GM12874 (cell line): ENCODE results near the gene TRIM65.

Source experiments
- TF ChIP-seq, protein P1 (sequence below): IDR thresholded peaks from 2 replicates; pipeline ENCODE4 v1.5.1; 2011; ENCODE audit warnings: low read depth, mild to moderate bottlenecking, control low read depth, low read length, moderate library complexity; ENCODE audit not compliant: insufficient read depth

The TRIM65 gene

GRCh38 chr17:75894049-75894733 is 2.6 kb downstream of the TRIM65 start:
- TF ChIP-seq, protein P1, sequence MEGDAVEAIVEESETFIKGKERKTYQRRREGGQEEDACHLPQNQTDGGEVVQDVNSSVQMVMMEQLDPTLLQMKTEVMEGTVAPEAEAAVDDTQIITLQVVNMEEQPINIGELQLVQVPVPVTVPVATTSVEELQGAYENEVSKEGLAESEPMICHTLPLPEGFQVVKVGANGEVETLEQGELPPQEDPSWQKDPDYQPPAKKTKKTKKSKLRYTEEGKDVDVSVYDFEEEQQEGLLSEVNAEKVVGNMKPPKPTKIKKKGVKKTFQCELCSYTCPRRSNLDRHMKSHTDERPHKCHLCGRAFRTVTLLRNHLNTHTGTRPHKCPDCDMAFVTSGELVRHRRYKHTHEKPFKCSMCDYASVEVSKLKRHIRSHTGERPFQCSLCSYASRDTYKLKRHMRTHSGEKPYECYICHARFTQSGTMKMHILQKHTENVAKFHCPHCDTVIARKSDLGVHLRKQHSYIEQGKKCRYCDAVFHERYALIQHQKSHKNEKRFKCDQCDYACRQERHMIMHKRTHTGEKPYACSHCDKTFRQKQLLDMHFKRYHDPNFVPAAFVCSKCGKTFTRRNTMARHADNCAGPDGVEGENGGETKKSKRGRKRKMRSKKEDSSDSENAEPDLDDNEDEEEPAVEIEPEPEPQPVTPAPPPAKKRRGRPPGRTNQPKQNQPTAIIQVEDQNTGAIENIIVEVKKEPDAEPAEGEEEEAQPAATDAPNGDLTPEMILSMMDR = no peak

DNA sequence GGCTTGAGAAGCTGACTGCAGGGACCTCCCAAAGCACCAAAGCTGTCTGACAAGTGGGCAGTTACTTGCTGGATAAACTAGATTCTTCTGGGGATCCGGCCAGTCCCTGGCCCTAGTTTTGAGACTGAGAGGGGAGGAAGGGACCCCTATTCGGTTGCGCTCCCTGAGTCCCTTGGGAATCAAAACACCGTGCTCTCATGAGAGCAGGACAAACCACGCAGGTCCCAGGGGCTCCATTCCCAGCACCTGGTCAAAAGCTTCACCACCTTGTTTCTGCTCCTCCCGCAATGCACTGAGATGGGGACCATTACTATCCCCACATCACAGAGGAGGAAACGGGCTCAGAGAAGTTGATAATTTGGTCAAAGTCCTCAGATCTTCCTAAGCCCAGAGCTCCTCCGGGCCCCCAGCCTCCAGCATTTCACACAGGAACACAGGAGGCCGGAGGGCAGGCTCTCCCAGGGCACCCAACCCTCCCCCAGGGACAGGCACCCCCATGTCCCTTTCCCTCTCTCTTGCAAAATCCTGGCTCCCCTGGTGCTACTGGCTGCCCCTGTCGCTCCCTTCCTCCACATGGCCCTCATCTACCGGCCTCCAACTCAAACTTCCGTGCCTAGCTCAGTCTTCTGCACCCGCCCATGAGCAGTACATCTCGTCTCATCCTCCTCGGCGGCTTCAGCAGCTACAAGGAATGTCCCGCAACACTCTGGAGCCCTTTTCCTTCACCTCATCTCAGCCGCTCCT is 3.3 kb downstream of the TRIM65 start:
- TF ChIP-seq, protein P1 = no peak

GRCh38 chr17:75892556-75893224 is 4.1 kb downstream of the TRIM65 start:
- TF ChIP-seq, protein P1 = no peak

GRCh38 chr17:75891605-75892555 is 4.9 kb downstream of the TRIM65 start:
- TF ChIP-seq, protein P1 = no peak

DNA sequence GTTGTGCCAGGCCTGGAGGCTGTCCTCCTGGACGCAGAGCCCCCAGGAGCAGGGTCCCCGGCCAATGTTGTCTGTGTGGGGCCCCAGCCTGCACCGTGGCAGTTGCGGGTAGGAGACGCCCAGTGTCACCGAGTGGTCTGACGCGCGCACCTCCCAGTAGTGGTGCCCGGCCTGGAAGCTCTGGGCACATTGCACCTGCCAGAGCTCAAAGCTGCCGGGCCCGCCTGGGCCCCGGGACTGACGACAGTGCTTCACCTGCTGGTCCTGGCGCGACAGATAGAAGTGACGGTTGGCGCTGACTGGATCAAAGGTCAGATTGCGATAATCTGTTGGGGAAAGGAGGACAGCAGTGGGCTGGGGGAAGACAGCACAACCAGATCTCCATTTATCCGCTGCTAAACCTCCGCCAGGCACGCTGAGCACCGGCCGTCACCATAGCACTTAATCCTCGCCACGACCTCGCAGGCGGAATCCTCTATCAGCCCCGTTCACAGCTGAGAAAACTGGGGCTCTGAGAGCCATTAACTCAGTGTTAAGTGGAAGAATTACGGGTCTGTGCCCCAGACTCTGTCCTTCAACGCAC is 5.6 kb downstream of the TRIM65 start:
- TF ChIP-seq, protein P1 = no peak

GRCh38 chr17:75889454-75889853 is 7.3 kb downstream of the TRIM65 start:
- TF ChIP-seq, protein P1 = no peak
